Measurements from ENCODE around the gene GRK5. TPM values are rescaled to one million over a fixed set of nuclear protein-coding genes. Genes with fewer than 3 reads are reported as not detected.
A peak's percentile ranks its signal among the peaks of the same experiment; 100 is the strongest.

Gene GRK5
- total RNA-seq, 1 donor: 16.0 TPM

GRCh38 chr10:119198438-119198837 lies 8.9 kb upstream of the GRK5 start:
- peak; percentile 53 for TF ChIP-seq CTCF (IDR thresholded peaks at IDR 0.05; ENCODE audit: insufficient read depth, low read depth, low read length)
- DNase-seq (ENCODE audit: low read depth): peak; percentile 48
- no peak overlapping the region for H3K4me3 ChIP-seq (ENCODE audit: low read depth, low read length)

GRCh38 chr10:119199231-119199992 lies 8.0 kb upstream of the GRK5 start:
- no peak overlapping the region for H3K4me3 ChIP-seq (ENCODE audit: low read depth, low read length)
- peak; percentile 90 for DNase-seq (ENCODE audit: low read depth)
- peak; percentile 88 for TF ChIP-seq CTCF (IDR thresholded peaks at IDR 0.05; ENCODE audit: insufficient read depth, low read depth, low read length)

GRCh38 chr10:119201233-119201632 lies 6.1 kb upstream of the GRK5 start:
- DNase-seq (ENCODE audit: low read depth): no peak
- no peak for TF ChIP-seq CTCF (IDR thresholded peaks at IDR 0.05; ENCODE audit: insufficient read depth, low read depth, low read length)
- H3K4me3 ChIP-seq (ENCODE audit: low read depth, low read length): no peak overlapping the region

GRCh38 chr10:119203006-119203405 lies 4.4 kb upstream of the GRK5 start:
- peak; percentile 80 for DNase-seq (ENCODE audit: low read depth)
- TF ChIP-seq CTCF (IDR thresholded peaks at IDR 0.05; ENCODE audit: insufficient read depth, low read depth, low read length): no peak
- no peak overlapping the region for H3K4me3 ChIP-seq (ENCODE audit: low read depth, low read length)

GRCh38 chr10:119205894-119206602 lies 1.3 kb upstream of the GRK5 start:
- DNase-seq (ENCODE audit: low read depth): no peak
- no peak for TF ChIP-seq CTCF (IDR thresholded peaks at IDR 0.05; ENCODE audit: insufficient read depth, low read depth, low read length)

GRCh38 chr10:119206603-119207365 lies 587 bp upstream of the GRK5 start:
- DNase-seq (ENCODE audit: low read depth): peak; percentile 88
- peak; percentile 54 for TF ChIP-seq CTCF (IDR thresholded peaks at IDR 0.05; ENCODE audit: insufficient read depth, low read depth, low read length)
- H3K4me3 ChIP-seq (ENCODE audit: low read depth, low read length): peak overlapping the region; percentile 61

More at GRCh38 chr10:119205894-119206602, 1.3 kb upstream of the GRK5 start:
- H3K4me3 ChIP-seq (ENCODE audit: low read depth, low read length): peak overlapping the region; percentile 61

Data from fibroblast of villous mesenchyme (primary cell).